Fibroblast of skin of right quadriceps (primary cell): ENCODE results near the gene TNIK.
"Not testable (repeated sequence)": the region's sequence is repeated elsewhere in the genome, so short reads cannot be mapped to it uniquely, and the experiment has no call there.

Source experiments
- DNase-seq: peaks from one replicate; pipeline ENCODE4 v3.0.0-alpha.2; 2013

TNIK gene

DNA sequence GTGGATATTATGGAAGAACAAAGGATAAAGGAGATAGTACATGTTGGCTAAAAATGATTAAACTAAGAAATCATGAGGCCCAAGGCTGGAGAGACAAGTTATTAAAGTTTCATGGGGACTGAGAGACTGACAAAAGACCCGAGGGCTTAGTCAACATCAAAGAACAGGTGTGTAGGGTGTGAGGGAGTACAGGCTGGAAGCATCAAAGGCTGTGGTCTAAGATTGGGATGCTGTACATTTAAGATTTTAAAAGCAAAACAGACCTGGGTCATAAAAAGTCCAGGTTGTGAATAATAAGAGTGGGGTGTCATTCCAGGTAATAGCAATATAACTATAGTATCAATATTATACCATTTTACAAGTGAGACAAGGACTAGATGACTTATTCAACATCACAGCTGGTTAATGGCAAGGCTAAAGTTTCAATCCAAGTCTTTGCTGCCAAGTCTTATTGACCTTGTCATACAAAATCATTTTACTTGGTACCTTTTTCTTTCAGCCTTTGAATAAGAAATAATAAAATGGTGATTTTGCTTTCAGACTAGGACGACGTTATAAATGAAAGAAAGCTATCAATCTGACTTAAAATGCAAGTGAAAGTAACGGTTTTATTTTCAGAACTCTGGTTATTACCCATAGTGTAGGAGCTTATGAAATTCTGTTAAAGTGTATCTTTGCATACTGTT is 211.6 kb downstream of the TNIK start:
- DNase-seq = no peak

DNA sequence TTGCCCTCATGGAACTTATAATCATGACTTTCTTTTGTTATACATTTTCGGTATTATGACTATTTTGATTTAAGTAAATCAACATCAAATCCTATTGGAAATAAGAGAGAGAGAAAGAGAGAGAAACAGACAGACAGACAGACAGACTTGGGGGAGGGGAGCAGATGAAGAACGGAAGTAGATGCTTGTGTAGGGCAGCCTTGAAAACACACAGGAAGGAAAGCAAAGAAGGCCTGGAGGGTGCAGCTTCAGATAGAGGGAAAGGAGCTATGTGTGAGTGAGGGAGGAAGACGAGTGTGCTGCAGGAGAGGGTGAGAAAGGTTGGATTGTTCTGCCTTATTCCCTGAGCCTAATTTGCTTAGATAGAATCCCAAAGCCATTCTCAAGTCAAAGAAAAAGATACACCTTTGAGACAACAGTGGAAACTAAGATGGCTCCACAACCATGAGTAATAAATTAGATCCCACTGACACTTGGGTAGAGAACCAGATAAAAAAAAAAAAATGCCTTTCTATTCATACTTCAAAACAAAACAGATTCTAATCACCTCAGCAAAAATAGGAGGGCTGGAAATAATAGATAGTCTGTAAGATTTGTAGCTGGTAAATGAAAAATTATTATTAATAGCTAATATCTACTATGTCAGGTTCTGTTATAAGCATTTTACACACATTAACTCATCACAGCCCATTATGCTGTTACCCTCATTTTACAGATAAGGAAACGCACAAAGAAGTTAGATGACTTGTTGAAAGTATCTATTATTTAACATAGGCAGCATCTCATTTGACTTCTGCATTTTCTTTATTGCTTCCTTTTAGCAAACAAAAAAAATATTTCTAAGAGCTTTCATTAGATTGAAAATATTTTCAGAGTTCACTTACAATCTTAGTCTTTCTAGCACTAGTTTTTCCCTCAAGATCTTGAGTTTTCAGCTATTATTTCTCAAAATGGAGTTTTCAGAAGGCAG is 214.1 kb downstream of the TNIK start:
- no peak for DNase-seq

DNA sequence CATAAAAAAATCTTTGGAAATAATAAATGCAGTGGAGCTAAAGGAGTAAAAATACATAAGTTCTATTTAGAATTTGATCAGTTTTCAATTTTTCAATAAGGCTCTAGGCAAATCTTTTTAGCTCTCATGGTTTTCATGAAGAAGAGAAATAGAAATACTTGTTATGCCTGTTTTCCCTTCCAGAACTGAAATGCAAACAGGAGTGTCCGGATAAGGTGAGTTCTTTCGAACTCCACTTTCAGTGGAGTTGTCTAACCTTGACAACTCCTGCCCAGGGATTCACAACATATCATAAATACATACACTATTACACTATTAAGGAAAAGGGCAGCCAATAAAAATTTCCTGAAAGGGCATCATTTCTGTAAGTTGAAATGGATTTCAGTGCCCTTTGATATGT is 217.3 kb downstream of the TNIK start:
- DNase-seq = no peak

DNA sequence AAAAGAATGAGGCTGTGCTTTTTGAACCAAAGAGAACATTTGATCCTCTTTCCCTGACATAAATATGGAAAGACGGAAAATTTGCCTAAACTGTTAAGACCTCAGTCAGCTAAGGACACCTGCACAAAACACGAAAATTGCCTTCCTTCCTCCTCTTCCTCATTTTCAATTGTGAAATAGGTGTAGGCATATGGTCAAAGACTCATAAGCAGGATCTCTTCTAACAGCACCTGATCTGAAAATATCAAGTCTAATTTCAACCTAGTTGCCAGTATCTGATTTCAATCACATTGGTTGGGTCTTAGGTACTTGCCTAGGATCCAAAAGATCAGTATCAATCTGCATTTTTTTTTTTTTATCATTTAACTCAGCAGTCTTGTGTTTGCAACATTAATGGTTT is 218.0 kb downstream of the TNIK start:
- DNase-seq = no peak

DNA sequence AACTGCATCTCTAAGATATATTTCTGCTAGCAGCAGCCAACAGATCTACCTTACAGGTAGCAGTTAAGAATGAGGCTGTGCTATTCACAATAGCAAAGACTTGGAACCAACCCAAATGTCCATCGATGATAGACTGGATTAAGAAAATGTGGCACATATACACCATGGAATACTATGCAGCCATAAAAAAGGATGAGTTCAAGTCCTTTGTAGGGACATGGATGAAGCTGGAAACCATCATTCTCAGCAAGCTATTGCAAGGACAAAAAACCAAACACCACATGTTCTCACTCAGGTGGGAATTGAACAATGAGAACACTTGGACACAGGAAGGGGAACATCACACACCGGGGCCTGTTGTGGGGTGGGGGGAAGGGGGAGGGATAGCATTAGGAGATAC is 218.6 kb downstream of the TNIK start:
- DNase-seq = not testable (repeated sequence)

DNA sequence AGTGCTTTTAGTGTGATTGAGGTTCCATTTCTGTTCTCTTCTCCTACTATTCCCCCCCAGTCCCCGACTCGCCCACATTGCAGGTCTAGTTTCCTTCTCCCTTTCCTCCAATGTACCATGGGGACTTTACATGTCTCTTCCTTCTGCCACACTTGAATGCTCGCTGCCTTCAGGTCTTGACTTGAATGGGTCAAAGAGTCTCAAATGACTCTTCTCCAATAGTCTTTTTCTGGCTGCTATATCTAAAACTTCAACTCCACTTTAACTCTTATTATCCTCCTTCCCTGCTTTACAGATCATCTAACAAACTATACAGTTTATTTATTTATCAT is 219.7 kb downstream of the TNIK start:
- no peak for DNase-seq

DNA sequence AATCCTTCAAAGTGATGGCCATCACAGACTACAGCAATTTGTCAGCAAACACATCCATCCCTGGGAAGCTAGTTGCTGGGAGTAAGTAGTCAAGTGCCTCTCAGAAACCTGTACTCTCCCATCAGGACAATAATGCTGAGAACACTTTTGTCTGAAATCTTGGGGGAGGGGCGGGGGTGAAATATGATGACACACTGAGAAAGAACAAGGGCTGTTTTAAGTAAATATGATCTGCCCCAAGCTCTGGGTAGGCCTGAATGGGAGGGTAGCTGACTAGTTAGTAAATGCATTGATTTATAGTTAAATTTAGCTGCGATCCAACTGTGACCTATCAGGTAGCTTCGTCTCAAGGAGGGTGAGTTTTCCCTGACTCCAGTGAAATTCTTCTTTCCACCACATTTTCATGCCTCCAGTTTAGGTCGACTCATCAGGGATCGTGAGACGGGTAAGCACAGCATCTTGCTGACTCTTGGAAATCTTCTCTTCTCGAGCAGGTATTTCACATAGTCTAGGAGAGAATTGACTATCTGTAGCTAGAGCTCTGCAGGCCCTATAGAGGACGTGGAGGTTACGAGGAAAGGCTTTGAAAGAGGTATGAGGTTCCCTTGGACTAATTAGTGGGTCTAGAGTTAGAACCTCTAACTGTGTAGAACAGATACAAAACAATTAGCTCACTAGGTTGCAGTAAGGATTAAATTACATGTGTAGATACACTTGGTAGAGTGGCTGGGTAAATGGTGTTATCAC is 220.3 kb downstream of the TNIK start:
- DNase-seq = no peak

DNA sequence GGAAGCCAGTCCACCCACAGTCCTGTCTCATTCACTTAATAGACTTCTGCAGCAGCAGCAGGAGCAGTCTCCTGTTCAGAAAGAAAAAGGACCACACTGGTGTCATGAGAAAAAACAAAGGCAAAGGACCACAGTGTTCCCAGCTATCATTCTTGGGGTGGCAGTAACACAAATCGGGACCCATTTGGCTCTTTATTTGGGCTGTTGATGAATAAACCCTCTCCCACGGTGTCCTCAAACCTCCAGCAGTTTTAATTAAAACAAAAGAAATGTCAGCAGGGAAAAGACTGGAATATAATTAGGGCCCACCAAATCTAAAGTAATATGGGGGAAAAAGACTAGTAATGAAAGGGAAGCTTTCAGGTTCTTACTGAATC is 223.2 kb downstream of the TNIK start:
- DNase-seq = no peak

DNA sequence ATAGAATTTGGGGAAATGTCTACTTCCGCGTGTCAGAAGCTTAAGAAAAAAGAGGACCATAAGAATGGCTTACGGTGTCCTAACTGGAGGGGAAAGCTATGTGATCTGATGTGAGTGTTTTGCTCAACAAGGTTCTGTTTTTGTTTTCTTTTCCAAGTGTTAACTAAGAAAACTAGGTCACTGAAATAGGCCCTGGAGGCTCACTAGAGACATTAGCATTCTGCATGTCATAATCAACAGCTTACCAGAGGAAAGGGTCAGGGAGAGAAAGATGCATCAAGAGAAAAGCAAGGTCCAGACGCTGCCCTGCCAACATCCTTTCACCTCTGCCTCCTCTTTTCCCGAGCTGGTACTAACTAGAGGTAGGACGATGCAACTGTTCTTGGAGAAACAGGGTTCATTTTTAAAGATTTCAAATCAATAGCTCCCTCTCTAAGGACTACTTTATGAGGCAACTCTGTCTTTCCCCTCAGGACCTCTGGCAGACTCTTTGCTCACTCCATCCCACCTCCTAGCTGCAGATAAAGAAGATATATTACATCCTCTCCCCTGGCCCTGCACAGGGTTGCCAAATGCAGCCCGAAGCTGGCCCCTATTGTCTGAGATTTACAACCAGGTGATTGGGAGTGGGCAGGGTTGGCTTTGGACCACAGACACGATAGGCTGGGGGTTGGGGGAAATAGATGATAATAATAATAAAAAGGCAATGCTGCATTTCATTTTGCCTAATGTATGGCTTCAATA is 223.8 kb downstream of the TNIK start:
- peak; percentile 50 for DNase-seq

DNA sequence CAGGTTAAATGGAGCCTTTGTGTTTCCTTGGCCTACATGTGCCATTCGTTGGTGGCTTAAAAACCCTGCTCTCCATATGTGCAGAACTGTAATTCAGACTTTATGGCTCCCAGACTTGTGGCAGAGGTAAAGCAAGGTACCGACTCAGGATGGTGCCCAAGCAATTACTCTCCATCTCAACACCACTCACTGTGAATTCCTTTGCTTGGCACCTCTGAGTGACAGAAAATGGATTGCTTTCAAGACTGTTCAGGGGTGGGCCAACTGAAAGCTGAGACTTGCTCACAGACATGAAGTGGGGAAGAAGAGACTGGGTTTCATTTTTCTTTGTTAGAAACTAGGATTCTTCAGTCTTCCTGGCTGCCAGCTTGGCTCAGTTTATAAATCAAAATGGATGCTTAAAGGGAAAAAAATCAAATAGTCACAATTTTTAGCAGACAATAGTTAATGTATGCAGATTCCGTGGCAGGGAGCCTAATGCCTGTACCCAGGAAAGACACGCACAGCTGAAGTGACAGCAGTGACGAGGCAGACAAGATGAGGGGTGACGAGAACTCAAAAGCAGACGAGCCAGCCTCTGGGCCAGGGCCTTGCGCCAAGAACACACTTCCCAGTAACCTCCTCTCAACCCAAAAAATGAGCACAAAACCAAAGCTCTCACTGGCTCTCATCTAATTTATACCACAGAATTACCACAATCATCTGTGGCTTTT is 225.8 kb downstream of the TNIK start:
- no peak for DNase-seq

DNA sequence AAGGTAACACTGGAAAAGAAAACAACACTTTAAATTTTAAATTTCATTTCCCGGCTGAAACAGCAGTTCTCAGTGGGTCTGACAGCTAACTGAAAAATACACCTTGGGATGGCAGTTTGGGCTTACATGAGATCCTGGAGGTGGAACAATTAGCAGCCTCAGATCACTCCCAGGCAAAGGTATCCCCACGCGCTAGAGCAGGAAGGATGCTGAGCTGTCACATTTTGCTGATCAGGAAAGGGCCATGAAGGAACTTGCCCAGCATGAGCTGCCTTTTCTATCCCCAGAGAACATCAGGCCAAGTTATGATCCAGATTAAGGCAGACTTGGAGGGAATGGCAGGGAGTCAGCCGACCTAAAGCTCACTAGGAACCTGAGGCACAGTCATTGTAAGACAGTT is 228.8 kb downstream of the TNIK start:
- no peak for DNase-seq

DNA sequence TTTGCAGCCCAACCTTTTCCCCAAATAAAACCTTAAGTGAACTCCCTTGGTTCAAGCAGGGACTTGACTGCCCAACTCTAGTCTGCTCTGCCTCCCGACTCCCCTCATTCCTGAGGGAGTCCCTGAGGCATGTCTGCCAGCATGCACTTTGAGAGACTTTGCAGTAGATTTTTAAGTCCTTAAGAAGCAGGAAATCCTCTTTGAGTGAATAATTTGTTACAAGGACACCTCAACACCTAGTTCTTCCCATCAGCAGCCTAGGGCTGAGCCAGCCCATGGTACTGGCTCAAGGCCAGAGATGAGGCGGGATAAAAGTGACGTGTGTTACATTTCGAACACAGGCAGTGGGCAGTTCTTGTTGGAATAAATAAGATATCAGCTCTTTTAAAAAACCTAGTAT is 229.3 kb downstream of the TNIK start:
- DNase-seq = peak; percentile 6

DNA sequence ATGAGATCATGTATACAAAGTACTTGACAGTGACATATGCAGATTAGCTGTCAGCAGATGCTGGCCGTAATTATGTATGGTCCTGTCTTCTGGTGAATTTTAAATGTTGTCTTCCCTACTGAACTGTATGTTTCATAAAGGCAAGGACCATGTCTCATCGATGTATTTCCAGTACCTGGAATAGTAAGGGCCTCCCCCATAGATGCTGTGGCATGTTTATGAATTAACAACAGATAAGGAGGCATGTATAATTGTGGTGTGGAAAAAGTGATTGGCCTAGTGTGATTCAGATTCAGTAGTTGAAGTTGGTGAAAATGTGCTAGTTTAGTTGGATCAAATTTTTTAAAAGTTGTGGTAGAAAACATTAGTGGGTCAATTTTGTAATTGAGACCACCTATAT is 231.0 kb downstream of the TNIK start:
- DNase-seq = no peak

DNA sequence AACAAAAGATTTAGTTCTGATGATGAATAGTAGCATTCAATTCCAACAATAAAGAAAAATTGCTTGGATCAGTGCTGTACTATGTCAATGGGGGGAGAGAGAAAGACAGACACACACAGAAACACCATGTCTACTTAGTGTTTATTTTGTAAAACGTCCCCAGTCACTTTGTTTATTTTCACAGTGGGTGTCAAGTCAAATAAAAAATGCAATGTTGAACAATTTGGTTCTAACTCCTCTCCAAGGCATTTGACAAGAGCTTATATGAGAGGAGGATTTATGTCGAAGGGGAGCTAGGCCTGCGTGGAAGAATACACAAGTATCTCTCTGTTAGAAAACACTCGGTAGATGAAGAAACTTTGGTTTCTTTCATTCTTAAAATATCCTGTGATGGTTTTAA is 232.0 kb downstream of the TNIK start:
- no peak for DNase-seq

DNA sequence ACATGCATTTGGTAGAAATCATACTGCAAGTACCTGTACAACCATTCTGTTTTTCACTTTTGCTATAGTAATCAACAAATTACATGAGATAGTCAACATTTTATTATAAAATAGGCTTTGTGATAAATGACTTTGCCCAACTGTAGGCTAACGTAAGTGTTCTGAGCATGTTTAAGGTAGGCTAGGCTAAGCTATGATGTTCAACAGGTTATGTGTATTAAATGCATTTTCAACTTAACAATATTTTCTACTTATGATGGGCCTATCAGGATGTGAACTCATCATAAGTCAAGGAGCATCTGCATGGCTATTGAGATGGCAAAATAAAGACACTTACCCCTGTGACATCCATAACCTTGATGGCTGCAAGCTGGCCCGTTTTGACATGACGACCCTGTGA is 232.4 kb downstream of the TNIK start:
- no peak for DNase-seq

DNA sequence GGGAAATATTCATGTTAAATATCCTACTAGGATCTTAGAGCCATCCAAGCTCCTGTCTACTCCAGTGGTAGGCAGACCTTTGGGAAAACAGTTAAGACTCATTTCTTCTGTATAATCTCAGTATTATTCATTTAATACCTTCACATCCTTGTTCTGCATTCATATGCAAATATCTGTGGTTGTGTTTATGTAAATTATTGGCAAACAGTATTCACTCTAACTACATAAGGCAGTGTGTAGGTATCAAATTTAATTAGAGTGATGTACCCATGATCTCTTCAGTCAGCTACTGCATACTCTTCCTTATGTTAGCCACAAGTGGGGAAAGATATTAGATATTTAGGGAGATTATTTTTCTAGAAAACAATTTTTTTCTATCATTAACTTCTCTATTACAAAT is 232.8 kb downstream of the TNIK start:
- no peak for DNase-seq

DNA sequence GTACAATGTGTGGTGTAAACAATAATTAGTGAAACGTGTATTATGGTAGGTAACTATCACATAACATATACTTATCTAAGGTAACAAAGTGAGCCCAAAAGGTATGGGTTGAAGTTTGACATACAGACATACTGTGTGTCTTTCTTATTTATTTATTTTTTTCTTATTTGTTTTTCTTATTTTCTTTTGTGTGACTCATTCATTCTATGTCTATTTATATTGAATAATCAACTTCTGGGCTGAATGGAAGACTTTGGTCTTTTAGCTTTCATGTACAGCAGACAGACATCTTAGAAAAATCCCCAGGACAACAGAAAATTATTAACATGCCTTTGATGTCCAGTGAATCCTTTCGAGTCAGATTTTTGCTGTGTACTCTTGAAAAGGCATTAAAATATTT is 233.4 kb downstream of the TNIK start:
- DNase-seq = no peak

DNA sequence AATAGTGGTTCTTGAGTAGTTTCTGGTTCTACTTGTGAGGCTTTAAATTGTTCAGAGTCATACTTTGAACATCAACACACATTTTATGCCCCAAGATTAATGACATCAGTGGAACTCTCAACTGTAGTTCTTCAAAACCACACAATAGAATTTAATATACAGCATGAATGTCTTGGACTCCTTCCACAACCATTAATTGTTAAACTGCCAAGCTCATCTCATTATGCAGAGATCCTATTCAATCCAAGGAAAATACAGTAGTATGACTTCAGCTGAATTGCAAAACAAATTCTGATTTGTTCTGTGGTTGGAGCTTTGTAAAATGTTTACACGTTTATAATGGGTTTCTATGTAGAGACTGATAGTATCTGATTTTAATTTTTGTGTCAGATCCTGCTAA is 234.5 kb downstream of the TNIK start:
- peak; percentile 97 for DNase-seq

DNA sequence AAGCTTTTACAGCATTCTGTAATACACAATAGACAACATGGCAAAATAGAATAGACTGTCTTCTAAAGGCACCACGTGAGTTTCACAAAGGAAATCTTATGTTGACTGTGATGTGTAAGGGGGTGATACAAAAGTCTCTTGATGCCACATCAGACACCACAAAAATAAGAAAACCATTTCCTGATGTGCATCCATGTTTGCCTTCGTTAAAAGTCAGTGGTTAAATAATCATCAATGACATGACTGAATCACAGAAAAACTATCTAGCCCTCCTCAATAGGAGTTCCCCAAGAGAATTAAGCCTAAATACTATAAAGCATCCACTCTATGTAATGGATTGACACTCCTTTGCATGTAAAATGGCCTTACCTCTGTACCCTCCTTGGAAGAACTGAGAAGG is 235.0 kb downstream of the TNIK start:
- DNase-seq = no peak

DNA sequence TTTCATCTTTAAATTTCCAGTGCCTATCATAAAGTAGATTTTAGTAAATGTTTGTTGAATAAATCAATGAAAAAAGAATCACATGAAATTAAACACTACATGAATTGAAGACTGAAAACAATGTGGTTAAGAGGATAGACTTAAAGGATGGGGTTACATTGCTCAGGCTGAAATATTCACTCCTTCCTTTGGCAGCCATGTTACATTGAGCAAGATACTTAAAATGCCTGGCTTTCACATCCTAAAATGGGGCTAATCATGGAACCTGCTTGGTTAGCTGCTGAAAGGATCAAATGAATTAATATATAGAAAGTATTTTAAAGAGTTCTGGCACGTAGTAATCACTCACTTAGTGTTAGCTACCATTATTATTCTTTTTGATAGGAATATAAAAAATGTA is 236.8 kb downstream of the TNIK start:
- no peak for DNase-seq

DNA sequence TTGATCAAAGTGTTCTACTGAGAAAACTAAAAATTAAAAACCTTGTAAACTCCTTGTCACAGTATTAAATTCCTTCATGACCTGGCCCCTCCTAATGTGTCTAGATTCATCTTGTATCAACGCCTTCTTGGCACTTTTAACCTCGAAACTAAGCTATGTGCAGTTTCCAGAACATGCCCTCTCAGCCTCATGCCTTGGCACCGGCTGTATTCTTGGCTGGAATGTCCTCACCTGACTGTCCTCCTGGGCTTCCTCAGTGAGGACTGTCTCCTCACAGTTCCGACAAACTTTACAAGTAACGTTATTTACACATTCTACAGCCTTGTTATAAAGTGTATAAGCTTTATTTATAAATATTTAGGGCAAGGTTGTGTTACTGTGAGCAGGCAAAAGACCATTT is 237.2 kb downstream of the TNIK start:
- no peak for DNase-seq

DNA sequence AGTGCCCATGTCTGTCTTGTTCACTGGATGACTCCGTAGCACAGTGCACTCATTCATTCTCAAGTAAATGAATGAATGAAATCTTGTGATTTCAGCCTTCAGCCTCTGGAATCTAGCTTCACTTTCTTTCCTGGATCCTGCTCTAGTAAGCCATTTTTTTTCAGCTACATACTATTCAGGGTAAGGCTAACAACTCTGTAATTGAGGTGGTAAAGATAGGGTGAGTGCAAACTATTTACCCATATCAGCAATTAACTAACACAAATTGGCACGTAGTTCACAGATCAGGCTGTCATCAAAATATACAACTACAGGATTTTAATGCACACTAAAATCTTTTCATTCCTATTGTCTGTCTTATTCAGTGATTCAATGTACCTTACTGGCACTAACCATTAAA is 238.6 kb downstream of the TNIK start:
- DNase-seq = no peak

DNA sequence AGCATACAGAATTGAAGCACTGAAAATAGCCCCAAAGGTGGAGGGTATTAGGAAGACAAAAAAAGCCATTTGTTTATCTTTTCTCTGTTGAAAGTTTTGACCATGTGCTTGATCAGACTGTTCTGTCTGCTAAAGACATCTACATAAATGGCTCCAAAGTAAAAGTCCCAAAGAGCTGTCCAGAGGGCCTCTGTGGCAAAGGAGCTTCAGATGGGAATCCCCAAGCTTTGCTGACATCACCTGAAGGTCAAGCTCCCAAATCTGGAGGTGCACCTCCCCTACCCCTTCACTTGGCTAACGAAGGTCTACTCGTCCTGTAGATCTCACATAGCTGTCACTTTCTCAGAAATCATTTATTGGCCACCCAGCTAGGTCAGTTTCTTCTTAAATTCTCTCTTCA is 239.1 kb downstream of the TNIK start:
- DNase-seq = no peak
